GM18498 (cell line): ENCODE results near the gene AKR1B1.
"Not testable (repeated sequence)": the region's sequence is repeated elsewhere in the genome, so short reads cannot be mapped to it uniquely, and the experiment has no call there.

Experiments used
- ATAC-seq: cut with Tn5 transposase; IDR thresholded peaks from one replicate; pipeline ENCODE4 v1.9.1; 2021; ENCODE audit warnings: mild to moderate bottlenecking, moderate library complexity; ENCODE audit not compliant: unreplicated experiment

AKR1B1 gene

DNA sequence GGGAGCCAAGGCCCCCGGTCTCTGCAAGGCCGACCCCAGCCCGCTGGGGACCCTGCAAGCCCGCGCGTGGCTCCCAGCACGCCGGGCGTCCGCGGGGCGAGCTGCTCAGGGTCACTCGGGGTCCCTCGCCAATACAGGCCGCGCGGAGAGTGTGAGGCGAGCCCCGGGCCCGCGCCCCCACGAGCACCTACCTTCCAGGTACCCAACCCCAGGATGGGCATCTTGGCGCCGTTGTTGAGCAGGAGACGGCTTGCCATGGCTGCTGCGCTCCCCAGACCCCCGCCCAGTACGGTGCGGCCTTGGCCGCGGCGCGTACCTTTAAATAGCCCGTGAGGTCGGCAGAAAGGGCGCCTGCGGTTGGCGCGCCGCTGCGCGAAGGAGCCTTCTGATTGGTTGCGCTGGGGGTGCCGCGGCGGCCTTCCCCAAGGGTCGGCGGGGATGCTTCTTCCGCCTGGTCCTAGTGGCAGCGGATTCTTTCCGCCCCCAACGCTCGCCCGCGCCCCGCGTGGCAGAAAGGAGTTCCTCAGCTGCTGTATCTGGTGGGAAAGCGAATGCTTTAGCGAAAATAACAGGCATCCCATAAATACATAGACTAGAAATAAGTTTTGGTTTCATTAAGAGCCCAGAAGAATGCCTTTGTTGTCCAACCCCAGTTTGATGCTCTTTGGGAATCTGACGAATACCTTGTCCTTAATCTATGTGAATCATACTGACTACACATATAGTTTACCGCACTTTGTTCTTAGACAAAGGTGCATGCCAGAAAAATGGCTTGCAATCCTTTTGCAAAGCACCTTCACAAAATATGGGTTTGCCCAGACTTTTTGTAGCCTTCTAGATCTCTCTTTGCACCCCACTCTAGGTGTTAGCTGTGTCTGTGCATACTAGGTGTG lies at the start of gene AKR1B1:
AKR1B1 (minus strand) TSS at position 295 of the 893 bp plus-strand sequence; CDS start at position 257, 38 bp downstream.
- ATAC-seq, result peak; percentile 94

DNA sequence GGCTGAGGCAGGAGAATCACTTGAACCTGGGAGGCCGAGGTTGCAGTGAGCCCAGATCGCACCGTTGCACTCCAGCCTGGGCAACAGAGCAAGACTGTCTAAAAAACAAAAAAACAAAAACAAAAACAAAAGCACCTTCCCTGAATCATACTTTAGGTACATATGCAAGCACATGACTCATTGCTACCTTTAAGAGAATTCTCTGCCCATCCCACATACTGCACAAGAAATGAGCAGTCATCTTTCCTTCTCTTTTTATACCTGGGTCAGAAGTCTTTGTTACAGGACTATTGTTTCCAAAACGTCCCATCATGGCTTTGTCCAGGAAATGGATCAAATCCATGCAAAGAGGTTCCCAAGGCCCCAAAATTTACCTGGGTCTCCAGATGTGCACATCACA lies 47.0 kb upstream of the AKR1B1 start:
- ATAC-seq, result no peak

DNA sequence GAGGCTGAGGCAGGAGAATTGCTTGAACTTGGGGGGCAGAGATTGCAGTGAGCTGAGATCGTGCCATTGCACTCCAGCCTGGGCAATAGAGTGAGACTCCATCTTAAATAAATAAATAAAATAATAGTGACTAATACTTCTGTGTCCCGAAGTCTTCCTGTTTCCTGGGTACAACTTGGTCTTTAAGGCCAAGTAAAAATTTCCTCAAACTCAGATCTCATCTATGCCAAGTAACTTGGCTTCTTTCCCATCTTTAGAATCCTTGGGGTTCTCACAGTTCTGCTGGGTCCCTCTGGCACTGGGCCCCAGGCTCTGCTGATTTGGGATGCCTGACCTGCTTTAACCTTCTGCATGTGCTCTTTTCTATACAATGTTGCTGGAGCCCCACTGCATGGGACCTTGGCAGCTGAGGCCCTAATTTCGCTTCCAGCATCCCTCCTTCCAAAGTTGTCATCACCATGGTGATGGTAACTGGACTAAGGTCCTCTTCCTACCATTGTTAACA lies 45.8 kb upstream of the AKR1B1 start:
- ATAC-seq, result no peak

DNA sequence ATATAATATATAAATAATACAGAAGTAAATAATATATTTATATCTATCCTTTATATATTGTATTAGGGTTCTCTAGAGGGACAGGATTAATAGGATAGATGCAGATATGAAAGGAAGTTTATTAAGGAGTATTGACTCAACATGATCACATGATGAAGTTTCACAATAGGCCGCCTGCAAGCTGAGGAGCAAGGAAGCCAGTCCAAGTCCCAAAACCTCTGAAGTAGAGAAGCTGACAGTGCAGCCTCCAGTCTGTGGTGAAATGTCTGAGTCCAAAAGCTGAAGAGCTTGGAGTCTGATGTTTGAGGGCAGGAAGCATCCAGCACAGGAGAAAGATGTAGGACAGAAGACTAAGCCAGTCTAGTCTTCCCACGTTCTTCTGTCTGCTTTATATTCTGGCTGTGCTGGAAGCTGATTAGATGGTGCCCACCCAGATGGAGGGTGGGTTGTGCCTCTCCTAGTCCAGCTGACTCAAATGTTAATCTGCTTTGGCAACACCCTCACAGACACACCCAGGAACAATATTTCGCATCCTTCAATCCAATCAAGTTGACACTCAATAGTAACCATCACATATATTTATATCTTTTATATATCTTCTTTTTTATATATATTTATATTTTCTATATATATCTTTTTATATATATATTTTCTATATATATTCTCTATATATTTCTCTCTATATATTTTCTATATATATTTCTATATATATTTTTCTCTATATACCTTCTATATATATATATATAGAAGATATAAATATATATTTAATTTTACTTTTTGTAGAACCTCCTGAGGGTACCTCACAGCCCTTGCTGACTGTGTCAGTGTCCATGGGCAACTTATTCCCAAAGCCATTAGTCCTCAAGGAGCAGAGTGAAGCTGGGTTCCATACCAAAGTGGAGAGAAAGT lies 43.8 kb upstream of the AKR1B1 start:
- ATAC-seq, result no peak

DNA sequence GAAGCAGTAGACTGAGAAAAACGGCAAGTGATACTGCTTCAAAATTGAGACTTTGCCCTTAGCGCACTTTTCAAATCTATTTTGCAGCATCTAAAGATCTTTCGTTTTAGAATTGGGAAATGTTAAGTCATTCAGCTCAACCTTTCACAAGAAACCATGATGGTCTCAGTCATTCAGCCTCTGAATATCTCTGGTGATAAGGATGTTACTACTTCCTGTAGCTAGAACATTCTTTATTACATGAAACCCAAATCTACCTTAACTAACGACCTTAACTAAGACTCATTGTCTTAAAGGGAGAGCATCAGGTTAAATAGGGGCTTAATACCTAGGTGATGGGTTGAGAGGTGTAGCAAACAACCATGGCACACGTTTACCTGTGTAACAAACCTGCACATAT lies 42.1 kb upstream of the AKR1B1 start:
- ATAC-seq, result no peak

DNA sequence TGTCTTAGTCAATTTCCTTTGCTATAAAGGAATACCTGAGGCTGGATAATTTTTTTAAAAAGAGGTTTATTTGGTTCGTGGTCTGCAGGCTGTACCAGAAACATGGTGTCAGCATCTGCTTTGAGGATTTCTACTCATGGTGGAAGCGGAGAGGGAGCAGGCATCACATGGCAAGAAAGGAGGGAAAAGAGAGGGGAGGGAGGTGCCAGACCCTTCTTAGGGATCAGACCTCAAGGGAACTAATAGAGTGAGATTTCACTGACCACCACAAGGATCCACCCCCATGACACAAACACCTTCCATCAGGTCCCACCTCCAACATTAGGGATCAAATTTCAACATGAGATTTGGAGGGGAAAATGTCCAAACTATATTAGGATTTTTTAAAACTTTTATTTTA lies 41.5 kb upstream of the AKR1B1 start:
- ATAC-seq, result no peak

DNA sequence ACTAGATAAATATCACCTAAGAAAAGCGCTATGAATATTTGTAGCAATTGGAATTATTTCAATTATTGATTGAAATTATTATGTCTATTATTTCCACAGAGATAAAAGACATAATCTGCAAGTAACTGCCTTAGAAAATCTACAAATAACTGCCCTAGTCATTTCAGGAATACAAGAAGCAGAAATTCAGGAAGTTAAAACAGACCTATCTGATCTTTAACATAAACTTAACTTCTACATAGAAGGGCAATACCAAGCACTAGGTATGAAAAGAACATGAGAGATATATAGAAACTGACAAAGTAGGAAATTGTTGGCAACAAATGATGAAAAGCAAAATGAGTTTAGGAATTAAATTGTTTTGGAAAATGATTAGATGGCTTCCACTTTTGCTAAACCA lies 36.6 kb upstream of the AKR1B1 start:
- no peak for ATAC-seq

DNA sequence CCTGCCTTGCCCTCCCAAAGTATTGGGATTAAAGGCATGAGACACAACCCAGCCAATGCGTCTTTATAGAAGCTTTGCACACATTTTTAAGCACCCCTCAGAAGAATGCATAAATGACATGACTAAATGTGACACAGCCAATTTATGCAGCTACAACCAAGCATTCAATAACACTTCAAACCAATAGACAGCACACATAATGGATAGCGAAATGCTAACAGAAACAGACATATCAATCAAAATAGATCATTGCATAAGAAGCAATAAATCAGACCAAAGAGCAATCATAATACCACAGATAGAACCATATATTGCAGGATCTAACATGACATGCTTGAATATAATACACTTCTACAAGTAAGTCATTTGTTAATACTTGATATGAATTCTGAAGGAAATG lies 34.2 kb upstream of the AKR1B1 start:
- ATAC-seq, result no peak

DNA sequence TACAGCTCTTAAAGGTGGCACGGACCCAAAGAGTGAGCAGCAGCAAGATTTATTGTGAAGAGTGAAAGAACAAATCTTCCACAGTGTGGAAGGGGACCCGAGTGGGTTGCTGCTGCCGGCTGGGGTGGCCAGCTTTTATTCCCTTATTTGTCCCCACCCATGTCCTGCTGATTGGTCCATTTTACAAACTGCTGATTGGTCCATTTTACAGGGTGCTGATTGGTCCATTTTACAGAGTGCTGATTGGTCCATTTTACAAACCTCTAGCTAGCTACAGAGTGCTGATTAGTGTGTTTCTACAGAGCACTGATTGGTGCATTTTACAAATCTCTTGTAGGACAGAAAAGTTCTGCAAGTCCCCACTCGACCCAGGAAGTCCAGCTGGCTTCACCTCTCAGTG lies 28.8 kb upstream of the AKR1B1 start:
- not testable (repeated sequence) for ATAC-seq

DNA sequence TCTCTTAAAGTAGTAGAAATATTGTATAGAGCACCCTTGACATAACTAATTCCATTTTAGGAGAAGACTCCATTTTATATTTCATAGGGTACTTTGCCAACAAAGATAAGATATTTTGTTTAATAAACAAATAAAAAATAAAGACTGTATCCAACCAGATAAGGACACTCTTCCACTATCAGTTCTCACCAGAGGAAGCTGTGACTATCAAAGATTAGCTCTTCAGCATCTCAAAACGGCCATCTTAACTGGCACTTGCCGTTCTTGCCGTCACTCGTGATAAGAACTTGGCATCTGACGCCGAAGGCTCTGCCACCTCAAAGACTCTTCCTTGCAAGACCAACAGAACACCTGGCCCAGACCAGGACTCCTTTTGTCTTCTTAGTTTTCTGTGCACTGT lies 26.3 kb upstream of the AKR1B1 start:
- no peak for ATAC-seq

DNA sequence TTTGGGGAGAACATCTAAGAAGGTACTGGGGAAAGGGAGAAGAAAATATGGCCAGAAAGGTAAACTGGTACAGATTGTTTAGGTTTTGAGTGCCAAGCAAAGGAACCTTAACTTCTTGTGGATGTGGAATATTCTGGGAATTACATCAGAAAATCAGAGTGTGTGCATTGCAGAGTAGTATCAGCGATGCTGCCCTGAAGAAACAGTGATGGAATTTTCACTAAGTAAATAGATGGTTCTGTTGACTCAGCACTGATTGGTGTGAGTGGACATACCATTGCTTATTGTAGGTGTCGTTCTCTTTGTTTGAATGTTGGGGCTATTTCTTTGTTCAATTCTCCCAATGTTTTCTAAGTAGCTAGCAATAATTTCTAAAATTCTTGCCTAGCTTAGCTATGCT lies 24.4 kb upstream of the AKR1B1 start:
- ATAC-seq, result no peak

DNA sequence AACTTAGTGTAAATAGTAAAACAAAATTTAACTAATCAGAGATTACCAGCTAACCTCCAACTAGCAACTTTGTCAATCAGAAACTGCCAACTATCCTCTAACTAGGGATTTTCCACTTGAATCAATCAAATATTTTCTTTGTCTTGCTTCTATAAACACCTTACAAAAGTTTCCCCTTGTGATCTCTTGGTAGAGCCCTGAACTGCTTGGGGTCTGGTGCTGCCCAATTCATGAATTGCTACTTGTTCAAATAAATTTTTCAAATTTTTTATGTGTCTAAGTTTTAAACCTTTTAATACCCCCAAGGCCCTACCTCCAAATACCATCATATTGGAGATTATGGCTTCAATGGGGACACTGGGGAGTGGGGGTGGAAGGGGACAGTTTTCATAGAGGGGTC lies 24.0 kb upstream of the AKR1B1 start:
- no peak for ATAC-seq

DNA sequence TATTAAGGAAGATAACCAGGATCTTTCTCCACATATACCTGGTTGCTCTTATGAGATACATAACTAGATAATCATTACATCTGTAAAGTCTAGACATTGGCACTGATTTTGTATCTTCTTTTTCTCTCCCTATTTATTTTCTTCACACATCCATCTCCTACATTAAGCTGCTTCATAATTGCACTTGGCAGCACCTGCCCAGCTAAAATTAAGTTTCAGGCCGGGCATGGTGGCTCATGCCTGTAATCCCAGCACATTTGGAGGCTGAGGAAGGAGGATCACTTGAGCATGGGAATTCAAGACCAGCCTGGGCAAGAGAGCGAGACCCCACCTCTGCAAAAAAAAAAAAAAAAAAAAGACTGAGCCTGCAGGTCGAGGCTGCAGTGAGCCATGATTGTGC lies 22.3 kb upstream of the AKR1B1 start:
- no peak for ATAC-seq

DNA sequence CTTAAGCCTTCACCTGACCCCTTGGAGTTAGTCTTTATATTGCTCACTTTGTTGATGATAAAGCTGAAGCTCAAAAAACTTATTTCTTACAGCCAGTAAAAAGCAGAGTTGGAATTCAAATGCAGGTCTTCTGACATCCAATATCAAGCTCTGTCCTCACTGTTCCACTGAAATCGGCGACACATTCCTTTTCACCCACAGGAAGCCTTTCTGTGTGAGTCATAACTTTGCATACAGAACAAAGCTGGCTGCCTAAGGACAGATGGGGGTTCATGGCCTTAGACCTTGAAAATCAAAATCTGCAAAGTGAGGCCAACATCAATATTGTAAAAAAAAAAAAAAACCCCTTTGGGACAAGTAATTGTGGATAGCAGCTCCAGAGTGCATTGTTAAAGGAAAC lies 21.8 kb upstream of the AKR1B1 start:
- ATAC-seq, result no peak

DNA sequence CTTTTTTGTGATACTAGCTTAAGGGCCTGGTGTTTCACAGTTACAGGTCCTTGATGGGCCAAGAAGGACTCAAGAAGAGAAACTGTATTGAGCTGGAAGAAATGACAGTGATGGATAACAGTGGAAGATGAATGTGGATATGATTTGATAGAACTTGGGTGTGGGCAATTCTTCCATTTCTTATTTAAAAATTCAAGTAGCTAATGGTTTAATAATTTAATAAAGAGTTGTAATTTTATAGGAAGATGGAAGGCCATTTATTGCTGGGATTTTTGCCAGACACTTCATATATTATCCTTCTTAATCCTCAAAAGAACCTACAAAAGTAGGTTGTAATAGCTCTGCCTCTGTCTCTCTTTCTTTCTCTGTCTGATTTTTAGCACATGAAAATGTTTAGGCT lies 21.3 kb upstream of the AKR1B1 start:
- ATAC-seq, result no peak

DNA sequence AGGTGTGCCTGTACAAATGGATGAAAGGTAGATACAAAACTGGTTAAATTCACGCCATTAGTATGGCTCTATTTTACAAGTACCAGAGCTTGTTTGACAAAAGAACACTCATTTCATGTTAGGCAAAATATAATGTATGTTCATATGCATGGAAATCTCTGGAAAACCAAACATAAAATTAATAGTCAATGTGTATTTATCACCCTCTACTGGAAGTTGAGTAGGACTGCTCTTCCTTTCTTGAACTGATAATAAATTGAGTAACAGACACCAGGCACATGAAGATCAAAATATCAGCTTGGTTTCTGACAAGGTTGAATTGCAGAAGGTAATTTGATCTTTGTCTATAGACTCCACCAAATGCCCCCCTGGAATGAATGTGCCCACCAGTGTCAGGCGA lies 19.8 kb upstream of the AKR1B1 start:
- ATAC-seq, result no peak

DNA sequence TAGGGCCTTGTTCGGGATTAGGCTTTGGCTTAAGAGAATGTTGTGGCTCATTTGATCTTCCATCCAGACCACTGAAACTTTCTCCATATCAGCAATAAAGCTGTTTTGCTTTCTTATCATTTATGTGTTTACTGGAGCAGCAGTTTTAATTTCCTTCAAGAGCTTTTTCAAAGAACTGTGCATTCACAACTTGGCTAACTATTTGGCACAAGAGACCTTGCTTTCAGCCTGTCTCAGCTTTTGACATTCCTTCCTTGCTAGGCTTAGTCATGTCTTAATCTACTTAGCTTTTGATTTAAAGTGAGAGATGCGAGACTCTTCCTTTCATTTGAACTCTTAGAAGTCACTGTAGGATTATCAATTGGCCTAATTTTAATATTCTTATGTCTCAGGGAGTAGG lies 19.1 kb upstream of the AKR1B1 start:
- ATAC-seq, result no peak

DNA sequence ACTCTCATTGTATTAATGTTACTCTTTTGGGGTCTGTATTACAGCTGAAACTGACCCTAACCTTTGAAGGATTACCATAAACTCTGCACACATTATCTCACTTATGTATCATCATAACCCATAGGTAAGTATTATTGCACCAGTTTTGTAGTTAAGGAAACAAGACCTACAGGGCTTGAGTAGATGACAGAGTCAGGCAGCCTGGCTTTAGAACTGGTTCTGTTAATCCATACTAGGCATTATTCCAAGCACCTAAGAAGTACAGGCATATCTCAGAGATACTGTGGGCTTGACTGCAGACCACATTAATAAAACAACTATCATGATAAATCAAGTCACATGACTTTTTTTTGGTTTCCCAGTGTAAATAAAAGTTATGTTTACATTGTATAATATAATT lies 17.1 kb upstream of the AKR1B1 start:
- no peak for ATAC-seq

DNA sequence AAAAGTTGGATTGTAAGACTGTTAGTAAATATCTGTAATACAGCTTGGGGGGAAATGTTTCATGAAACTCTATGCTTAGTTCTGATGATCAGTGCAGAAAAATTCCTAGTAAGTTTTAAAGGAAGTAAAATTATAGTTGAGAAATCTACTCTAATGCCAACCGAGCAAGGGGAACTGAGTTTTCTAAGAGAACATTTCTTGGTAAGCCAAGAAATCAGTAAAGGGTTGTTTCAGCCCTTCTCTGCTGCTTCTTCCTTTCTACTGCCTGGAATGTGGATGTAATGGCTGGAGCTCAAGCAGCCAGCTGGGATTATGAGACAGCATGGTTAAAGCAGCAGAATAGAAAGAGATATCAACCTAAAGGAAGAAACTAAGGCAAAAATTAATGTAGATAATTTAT lies 15.9 kb upstream of the AKR1B1 start:
- no peak for ATAC-seq

DNA sequence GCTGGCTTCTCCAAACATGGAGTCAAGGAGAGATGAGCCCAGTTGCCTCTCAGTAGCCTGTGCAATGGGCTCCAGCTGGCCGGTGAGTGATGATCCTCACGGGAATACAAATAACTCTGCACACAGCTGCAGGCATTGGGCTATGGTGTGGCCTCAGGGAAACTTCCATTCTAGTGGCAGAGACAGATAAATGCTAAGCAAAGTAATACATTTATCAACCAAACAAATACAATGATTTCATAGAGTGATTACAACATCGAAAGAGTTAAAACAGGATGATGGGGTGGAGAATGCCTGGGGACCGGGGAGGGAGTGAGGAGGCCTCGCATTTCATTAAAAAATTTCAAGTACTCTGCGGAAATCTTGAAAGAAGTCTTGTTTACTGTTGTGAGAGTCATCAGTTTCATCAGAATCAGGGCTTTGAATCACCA lies 15.0 kb upstream of the AKR1B1 start:
- ATAC-seq, result no peak

DNA sequence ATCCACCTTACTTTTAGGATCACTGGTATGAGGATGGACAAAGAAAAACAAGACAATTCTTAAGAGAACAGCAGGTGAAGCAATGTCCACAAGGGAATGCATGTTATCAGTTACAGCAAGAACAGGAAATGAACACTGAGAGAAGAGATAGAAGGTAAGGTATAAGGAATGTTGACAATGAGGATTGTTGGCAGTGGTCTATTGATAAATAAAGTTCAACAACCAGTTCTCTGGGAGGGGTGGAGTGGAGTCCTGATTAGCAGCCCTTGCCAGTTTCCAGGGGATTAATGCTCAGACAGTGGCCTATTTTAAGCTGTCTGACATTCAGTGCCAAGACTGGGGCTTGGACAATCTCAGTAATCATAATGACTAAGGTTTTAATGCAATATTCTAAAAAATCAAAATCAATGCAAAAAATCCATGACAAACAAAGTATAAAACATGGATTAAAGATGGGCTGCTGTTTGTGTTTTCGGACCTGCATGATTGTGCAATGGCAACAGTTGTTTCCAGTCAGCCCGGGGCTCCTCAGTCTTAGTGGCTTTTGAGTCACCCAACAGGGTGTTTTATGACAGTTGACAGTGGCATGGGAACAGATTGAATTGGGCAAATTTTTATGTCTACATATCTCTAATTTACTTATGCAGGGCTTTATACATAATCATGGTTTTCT lies 13.8 kb upstream of the AKR1B1 start:
- ATAC-seq, result no peak
